ENCODE results near the gene TRIM46.

The TRIM46 gene

DNA sequence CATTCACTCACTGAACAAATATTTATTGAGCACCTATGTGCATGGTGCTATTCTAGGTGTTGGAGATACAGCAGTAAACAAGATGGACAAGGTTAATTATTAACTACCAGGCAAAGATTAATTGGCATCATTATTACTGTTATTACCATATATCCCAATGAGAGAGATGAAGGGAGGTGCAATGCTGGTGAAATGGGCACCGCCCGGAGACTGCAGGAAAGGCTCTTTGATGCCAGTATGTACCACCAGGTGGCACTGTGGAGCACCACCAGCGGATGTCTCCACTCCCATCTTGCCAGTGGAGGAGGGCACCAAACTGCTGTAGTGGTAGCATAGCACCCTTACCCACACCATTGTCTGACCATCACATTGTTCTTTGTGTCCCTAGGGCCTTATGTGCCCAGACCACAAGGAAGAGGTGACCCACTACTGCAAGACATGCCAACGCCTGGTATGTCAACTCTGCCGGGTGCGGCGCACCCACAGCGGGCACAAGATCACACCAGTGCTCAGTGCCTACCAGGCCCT, 3.0 kb downstream of the TRIM46 start:
- H3K27ac ChIP-seq (ENCODE audit: poor library complexity, severe bottlenecking), result no peak overlapping the region
- peak; percentile 49 for ATAC-seq (ENCODE audit: low read depth)
- no peak overlapping the region for H3K4me3 ChIP-seq (ENCODE audit: severe bottlenecking)

DNA sequence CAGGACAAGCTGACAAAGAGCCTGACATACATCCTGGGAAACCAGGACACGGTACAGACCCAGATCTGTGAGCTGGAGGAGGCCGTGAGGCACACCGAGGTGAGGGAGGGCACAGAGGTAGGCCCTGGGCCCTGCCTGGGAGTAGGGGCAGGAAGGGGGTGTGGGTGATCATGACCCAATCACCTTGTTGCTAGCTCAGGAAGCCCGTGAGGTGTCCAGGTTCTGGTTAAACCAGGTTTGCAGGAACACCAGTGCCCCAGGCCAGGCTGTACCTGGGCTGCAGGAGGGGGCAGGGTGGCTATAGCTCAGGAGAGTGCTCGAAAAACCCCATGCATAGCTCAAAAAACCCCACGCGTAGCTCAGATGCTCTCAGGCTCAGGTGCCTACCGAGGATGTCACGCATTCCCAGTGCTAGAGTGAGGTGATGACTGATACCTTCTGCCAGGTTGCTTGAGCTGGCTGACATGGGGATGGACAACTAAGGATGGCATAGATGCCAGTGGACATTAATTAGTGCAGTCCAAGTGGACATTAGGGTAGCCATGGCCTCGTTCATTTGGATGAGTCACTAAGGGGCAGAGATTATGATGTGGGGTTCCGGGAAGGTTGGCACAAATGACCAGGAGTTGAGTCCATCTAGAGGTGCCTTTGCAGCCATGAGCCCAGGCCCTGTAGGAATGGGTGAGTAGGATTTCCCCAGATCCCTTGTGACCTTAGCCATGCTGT, 3.7 kb downstream of the TRIM46 start:
- no peak for ATAC-seq (ENCODE audit: low read depth)
- H3K27ac ChIP-seq (ENCODE audit: poor library complexity, severe bottlenecking), result no peak overlapping the region
- H3K4me1 ChIP-seq (ENCODE audit: insufficient read depth, poor library complexity, severe bottlenecking), result no peaks in the 10 kb centered on the region

More for the DNA sequence above, 3.0 kb downstream of the TRIM46 start:
- TF ChIP-seq, protein P1, sequence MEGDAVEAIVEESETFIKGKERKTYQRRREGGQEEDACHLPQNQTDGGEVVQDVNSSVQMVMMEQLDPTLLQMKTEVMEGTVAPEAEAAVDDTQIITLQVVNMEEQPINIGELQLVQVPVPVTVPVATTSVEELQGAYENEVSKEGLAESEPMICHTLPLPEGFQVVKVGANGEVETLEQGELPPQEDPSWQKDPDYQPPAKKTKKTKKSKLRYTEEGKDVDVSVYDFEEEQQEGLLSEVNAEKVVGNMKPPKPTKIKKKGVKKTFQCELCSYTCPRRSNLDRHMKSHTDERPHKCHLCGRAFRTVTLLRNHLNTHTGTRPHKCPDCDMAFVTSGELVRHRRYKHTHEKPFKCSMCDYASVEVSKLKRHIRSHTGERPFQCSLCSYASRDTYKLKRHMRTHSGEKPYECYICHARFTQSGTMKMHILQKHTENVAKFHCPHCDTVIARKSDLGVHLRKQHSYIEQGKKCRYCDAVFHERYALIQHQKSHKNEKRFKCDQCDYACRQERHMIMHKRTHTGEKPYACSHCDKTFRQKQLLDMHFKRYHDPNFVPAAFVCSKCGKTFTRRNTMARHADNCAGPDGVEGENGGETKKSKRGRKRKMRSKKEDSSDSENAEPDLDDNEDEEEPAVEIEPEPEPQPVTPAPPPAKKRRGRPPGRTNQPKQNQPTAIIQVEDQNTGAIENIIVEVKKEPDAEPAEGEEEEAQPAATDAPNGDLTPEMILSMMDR (IDR thresholded peaks at IDR 0.05; ENCODE audit: poor library complexity, severe bottlenecking), result peak; percentile 90
- H3K4me1 ChIP-seq (ENCODE audit: insufficient read depth, poor library complexity, severe bottlenecking), result no peaks in the 10 kb centered on the region
- H3K36me3 ChIP-seq (ENCODE audit: low read depth), result peaks cover 38% of the 10 kb centered on the region
- DNase-seq (ENCODE audit: low spot score), result no peak
- no peaks in the 10 kb centered on the region for H3K9me3 ChIP-seq (ENCODE audit: severe bottlenecking)
- no peaks in the 10 kb centered on the region for H3K27me3 ChIP-seq (ENCODE audit: insufficient read depth, poor library complexity, severe bottlenecking)

DNA sequence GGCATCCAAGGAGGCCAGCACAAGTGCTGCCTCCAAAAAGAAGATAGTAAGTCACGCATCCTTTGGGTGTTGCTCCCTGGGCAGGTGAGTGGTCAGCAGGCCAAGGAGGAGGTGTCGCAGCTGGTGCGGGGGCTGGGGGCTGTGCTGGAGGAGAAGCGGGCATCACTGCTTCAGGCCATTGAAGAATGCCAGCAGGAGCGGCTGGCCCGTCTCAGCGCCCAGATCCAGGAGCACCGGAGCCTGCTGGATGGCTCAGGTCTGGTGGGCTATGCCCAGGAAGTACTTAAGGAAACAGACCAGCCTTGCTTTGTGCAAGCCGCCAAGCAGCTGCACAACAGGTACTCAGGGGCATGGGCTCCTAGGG, 4.3 kb downstream of the TRIM46 start:
- no peaks in the 10 kb centered on the region for H3K9me3 ChIP-seq (ENCODE audit: severe bottlenecking)
- TF ChIP-seq, protein P1 (IDR thresholded peaks at IDR 0.05; ENCODE audit: poor library complexity, severe bottlenecking), result no peak
- DNase-seq (ENCODE audit: low spot score) (no peak), ATAC-seq (ENCODE audit: low read depth) (no peak)
- H3K4me1 ChIP-seq (ENCODE audit: insufficient read depth, poor library complexity, severe bottlenecking), result no peaks in the 10 kb centered on the region
- no peaks in the 10 kb centered on the region for H3K27me3 ChIP-seq (ENCODE audit: insufficient read depth, poor library complexity, severe bottlenecking)
- no peak overlapping the region for H3K27ac ChIP-seq (ENCODE audit: poor library complexity, severe bottlenecking)
- H3K36me3 ChIP-seq (ENCODE audit: low read depth), result peaks cover 33% of the 10 kb centered on the region
- no peak overlapping the region for H3K4me3 ChIP-seq (ENCODE audit: severe bottlenecking)

More for the DNA sequence above, 3.7 kb downstream of the TRIM46 start:
- no peak for DNase-seq (ENCODE audit: low spot score)
- Histone ChIP-seq H3K4me3 (ENCODE audit: severe bottlenecking) (no peak overlapping the region), H3K9me3 (ENCODE audit: severe bottlenecking) (no peaks in the 10 kb centered on the region), H3K36me3 (ENCODE audit: low read depth) (peaks cover 33% of the 10 kb centered on the region), H3K27me3 (ENCODE audit: insufficient read depth, poor library complexity, severe bottlenecking) (no peaks in the 10 kb centered on the region)
- TF ChIP-seq, protein P1 (IDR thresholded peaks at IDR 0.05; ENCODE audit: poor library complexity, severe bottlenecking), result no peak

DNA sequence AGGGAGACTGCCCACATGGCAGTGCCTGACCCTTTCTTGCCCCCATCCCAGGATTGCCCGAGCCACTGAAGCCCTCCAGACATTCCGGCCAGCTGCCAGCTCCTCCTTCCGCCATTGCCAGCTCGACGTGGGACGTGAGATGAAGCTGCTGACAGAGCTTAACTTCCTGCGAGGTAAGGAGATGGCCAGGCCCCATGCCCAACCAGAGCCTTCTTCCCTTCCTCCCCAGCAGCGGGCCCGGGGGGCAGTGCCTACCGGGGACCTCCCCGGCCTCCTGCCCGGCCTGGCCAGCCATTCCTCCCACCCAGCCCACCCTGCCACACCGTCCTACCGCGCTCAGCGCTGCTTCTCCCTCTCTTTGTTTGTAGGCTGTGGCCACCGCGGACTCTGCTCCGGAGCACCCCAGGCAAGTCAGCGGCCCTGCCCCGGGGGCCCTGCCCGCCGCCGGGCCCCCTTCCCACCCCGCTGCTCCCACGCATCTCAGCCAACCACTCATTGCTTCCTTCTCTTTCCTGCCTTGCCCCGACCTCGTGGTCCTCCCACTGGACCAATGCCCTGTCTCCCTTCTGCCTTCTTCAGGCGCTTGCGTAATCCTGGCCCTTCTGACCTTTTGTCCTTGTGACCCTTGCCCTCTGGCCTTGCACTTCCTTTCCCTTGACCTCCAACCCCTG, 4.9 kb downstream of the TRIM46 start:
- no peaks in the 10 kb centered on the region for H3K27me3 ChIP-seq (ENCODE audit: insufficient read depth, poor library complexity, severe bottlenecking)
- ATAC-seq (ENCODE audit: low read depth), result no peak
- no peak overlapping the region for H3K4me3 ChIP-seq (ENCODE audit: severe bottlenecking)
- DNase-seq (ENCODE audit: low spot score), result peak; percentile 35
- no peaks in the 10 kb centered on the region for H3K9me3 ChIP-seq (ENCODE audit: severe bottlenecking)
- no peaks in the 10 kb centered on the region for H3K4me1 ChIP-seq (ENCODE audit: insufficient read depth, poor library complexity, severe bottlenecking)
- TF ChIP-seq, protein P1 (IDR thresholded peaks at IDR 0.05; ENCODE audit: poor library complexity, severe bottlenecking), result no peak
- H3K36me3 ChIP-seq (ENCODE audit: low read depth), result peaks cover 33% of the 10 kb centered on the region
- H3K27ac ChIP-seq (ENCODE audit: poor library complexity, severe bottlenecking), result no peak overlapping the region
